Measurements from ENCODE around the gene PTPN7.
"Not testable (repeated sequence)": the region's sequence is repeated elsewhere in the genome, so short reads cannot be mapped to it uniquely, and the experiment has no call there.

The PTPN7 gene

GRCh38 chr1:202144402-202145067 lies 15.9 kb downstream of the PTPN7 start, which contains the start of gene ARL8A:
Gene ARL8A, minus strand, starts transcription at chr1:202144737. Its CDS starts 165 bp downstream, at chr1:202144572.
- H3K9me3 ChIP-seq (ENCODE audit: control insufficient read depth, insufficient read depth, low read length): no peaks in the 10 kb centered on the region
- H3K4me1 ChIP-seq (ENCODE audit: insufficient read depth, low read length): no peaks in the 10 kb centered on the region
- peak within 1 kb of the TSS; percentile 88 for H3K9ac ChIP-seq (ENCODE audit: low read depth, low read length)
- H3K36me3 ChIP-seq (ENCODE audit: insufficient read depth, low read length): no peaks in the 10 kb centered on the region

- H3K36me3 ChIP-seq (ENCODE audit: insufficient read depth, low read length): no peaks in the 10 kb centered on the region
Measured at GRCh38 chr1:202143768-202144401, 16.5 kb downstream of the PTPN7 start.

GRCh38 chr1:202143011-202143767 lies 17.2 kb downstream of the PTPN7 start:
- Histone ChIP-seq H3K36me3 (ENCODE audit: insufficient read depth, low read length) (no peaks in the 10 kb centered on the region), H3K9ac (ENCODE audit: low read depth, low read length) (peak overlapping the region; percentile 88), H3K4me1 (ENCODE audit: insufficient read depth, low read length) (no peaks in the 10 kb centered on the region; the same call in 1 of the 2 replicates), H3K9me3 (ENCODE audit: control insufficient read depth, insufficient read depth, low read length) (no peaks in the 10 kb centered on the region)

More at GRCh38 chr1:202143768-202144401, 16.5 kb downstream of the PTPN7 start:
- no peaks in the 10 kb centered on the region for H3K9me3 ChIP-seq (ENCODE audit: control insufficient read depth, insufficient read depth, low read length)
- peak overlapping the region; percentile 88 for H3K9ac ChIP-seq (ENCODE audit: low read depth, low read length)
- H3K4me1 ChIP-seq (ENCODE audit: insufficient read depth, low read length): no peaks in the 10 kb centered on the region; the same call in 1 of the 2 replicates

- H3K9me3 ChIP-seq (ENCODE audit: control insufficient read depth, insufficient read depth, low read length); H3K9ac ChIP-seq (ENCODE audit: low read depth, low read length); H3K4me1 ChIP-seq (ENCODE audit: insufficient read depth, low read length); H3K36me3 ChIP-seq (ENCODE audit: insufficient read depth, low read length): not testable (repeated sequence)
Measured at GRCh38 chr1:202141468-202141867, 18.9 kb downstream of the PTPN7 start.

- Histone ChIP-seq H3K36me3 (ENCODE audit: insufficient read depth, low read length) (no peaks in the 10 kb centered on the region), H3K4me1 (ENCODE audit: insufficient read depth, low read length) (no peaks in the 10 kb centered on the region; the same call in 1 of the 2 replicates), H3K9me3 (ENCODE audit: control insufficient read depth, insufficient read depth, low read length) (no peaks in the 10 kb centered on the region), H3K9ac (ENCODE audit: low read depth, low read length) (no peak overlapping the region)
Measured at GRCh38 chr1:202140833-202141232, 19.6 kb downstream of the PTPN7 start.

DNA sequence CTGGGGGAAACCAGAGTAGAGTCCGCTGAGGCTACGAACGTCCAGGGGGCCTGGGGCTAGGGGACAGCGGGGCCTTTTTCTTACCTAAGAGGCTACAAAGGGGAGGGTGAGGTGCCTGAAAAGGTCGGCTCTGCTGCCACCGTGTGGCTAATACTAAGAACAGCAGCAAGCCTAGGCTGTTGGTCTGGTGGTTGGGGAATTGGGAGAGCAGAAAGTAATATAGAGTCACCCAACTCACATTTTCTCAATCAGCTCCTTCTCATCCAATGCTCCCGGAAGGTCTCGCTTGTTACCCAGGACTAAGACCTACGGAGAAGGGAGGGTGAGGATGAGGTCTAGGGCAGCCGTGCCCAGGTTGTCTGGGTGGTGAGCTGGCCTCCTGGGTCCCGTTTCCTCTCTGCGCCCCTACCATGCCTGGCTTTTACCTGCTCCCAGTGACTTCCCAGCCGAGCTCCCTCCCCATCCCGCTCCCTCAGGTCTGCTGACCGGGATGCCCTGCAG lies 25.1 kb downstream of the PTPN7 start:
- peaks cover 12% of the 10 kb centered on the region for H3K36me3 ChIP-seq (ENCODE audit: insufficient read depth, low read length)
- H3K9ac ChIP-seq (ENCODE audit: low read depth, low read length): no peak overlapping the region
- no peaks in the 10 kb centered on the region for H3K9me3 ChIP-seq (ENCODE audit: control insufficient read depth, insufficient read depth, low read length)
- no peaks in the 10 kb centered on the region; the same call in none of the 2 replicates for H3K4me1 ChIP-seq (ENCODE audit: insufficient read depth, low read length)

GRCh38 chr1:202134645-202135172 lies 25.7 kb downstream of the PTPN7 start:
- no peak overlapping the region for H3K9ac ChIP-seq (ENCODE audit: low read depth, low read length)
- no peaks in the 10 kb centered on the region; the same call in none of the 2 replicates for H3K4me1 ChIP-seq (ENCODE audit: insufficient read depth, low read length)
- H3K9me3 ChIP-seq (ENCODE audit: control insufficient read depth, insufficient read depth, low read length): no peaks in the 10 kb centered on the region
- H3K36me3 ChIP-seq (ENCODE audit: insufficient read depth, low read length): peaks cover 12% of the 10 kb centered on the region

GRCh38 chr1:202133989-202134388 lies 26.4 kb downstream of the PTPN7 start:
- Histone ChIP-seq H3K9ac (ENCODE audit: low read depth, low read length) (no peak overlapping the region), H3K36me3 (ENCODE audit: insufficient read depth, low read length) (peaks cover 12% of the 10 kb centered on the region), H3K9me3 (ENCODE audit: control insufficient read depth, insufficient read depth, low read length) (no peaks in the 10 kb centered on the region), H3K4me1 (ENCODE audit: insufficient read depth, low read length) (no peaks in the 10 kb centered on the region; the same call in none of the 2 replicates)

DNA sequence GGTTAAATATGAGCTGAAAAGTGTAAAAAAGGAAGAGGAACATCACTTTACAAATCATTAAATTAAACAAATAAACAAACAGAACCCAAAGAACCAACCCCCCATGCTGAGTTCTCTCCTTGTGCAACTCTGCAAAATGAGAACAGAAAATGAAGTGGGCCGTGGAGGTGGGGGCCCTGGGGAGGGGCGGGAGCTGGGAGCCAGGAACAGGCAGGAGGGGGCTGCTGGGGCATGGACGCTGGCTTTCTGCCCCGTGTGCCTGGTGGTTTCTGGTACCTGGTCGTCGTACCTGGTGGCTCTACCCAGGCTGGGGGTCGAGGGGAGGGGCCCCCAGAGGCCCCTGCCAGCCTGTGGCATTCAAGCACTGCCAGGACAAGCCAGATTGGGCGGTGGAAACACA lies 26.9 kb downstream of the PTPN7 start:
- no peak overlapping the region for H3K9ac ChIP-seq (ENCODE audit: low read depth, low read length)
- H3K9me3 ChIP-seq (ENCODE audit: control insufficient read depth, insufficient read depth, low read length): no peaks in the 10 kb centered on the region
- H3K4me1 ChIP-seq (ENCODE audit: insufficient read depth, low read length): no peaks in the 10 kb centered on the region; the same call in none of the 2 replicates
- H3K36me3 ChIP-seq (ENCODE audit: insufficient read depth, low read length): peaks cover 12% of the 10 kb centered on the region

- Histone ChIP-seq H3K4me1 (ENCODE audit: insufficient read depth, low read length) (no peaks in the 10 kb centered on the region; the same call in 1 of the 2 replicates), H3K9ac (ENCODE audit: low read depth, low read length) (no peak overlapping the region), H3K9me3 (ENCODE audit: control insufficient read depth, insufficient read depth, low read length) (no peaks in the 10 kb centered on the region), H3K36me3 (ENCODE audit: insufficient read depth, low read length) (peaks cover 12% of the 10 kb centered on the region)
Measured at GRCh38 chr1:202133001-202133400, 27.4 kb downstream of the PTPN7 start.

GRCh38 chr1:202131956-202132821 lies 28.2 kb downstream of the PTPN7 start:
- no peak overlapping the region for H3K9ac ChIP-seq (ENCODE audit: low read depth, low read length)
- peaks cover 12% of the 10 kb centered on the region for H3K36me3 ChIP-seq (ENCODE audit: insufficient read depth, low read length)

GRCh38 chr1:202130816-202131522 lies 29.4 kb downstream of the PTPN7 start:
- Histone ChIP-seq H3K36me3 (ENCODE audit: insufficient read depth, low read length) (peaks cover 12% of the 10 kb centered on the region), H3K9me3 (ENCODE audit: control insufficient read depth, insufficient read depth, low read length) (no peaks in the 10 kb centered on the region), H3K4me1 (ENCODE audit: insufficient read depth, low read length) (no peaks in the 10 kb centered on the region; the same call in 1 of the 2 replicates), H3K9ac (ENCODE audit: low read depth, low read length) (no peak overlapping the region)

More at GRCh38 chr1:202131956-202132821, 28.2 kb downstream of the PTPN7 start:
- H3K9me3 ChIP-seq (ENCODE audit: control insufficient read depth, insufficient read depth, low read length): no peaks in the 10 kb centered on the region
- no peaks in the 10 kb centered on the region; the same call in 1 of the 2 replicates for H3K4me1 ChIP-seq (ENCODE audit: insufficient read depth, low read length)

- H3K9me3 ChIP-seq (ENCODE audit: control insufficient read depth, insufficient read depth, low read length): no peaks in the 10 kb centered on the region
- peaks cover 12% of the 10 kb centered on the region for H3K36me3 ChIP-seq (ENCODE audit: insufficient read depth, low read length)
- H3K4me1 ChIP-seq (ENCODE audit: insufficient read depth, low read length): no peaks in the 10 kb centered on the region; the same call in 1 of the 2 replicates
- no peak overlapping the region for H3K9ac ChIP-seq (ENCODE audit: low read depth, low read length)
Measured at GRCh38 chr1:202130297-202130721, 30.1 kb downstream of the PTPN7 start.

Data from ES-I3 (cell line).